HG03565 (cell line): Measurements from ENCODE around the gene DOCK1.

Experiments used
- ATAC-seq: cut with Tn5 transposase; IDR thresholded peaks from one replicate; pipeline ENCODE4 v1.9.1; 2021; ENCODE audit warnings: mild to moderate bottlenecking, moderate library complexity; ENCODE audit not compliant: unreplicated experiment

Gene DOCK1

DNA sequence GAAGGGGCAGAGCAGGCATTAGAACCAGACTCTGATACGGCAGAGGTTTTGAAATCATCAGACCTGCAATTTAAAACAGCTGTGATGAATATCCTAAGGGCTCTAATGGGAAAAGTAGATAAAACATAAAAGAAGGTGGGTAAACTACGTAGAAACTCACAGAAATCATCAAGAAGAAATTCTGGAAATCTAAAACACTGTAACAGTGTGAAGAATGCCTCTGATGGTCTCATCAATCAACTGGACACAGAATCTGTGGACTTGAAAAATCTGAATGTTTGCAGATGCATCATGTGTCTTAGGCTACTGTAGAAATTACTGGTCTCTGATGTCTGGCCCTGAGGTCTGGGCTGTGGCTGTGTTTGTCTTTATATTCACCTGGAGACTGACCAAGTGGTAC, 470.8 kb downstream of the DOCK1 start:
- no peak for ATAC-seq

DNA sequence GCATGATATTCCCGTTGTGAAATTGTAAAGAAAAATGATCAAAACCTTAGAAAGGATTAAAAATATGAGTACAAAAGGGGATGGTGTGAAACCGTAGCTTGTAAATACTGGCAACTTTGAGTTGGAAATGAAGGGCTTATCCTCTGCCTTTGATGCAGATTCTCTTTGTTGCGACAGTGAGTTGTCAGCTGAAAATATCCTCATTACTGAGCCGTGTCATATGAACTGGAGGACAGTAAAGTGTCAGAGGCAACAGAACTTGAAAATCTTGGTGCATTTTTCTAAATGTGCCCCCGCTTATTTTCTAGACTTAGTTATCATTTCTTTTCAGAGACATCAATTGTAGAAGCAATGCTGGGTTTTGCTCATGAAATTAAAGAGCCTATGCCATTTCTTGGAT, 473.4 kb downstream of the DOCK1 start:
- ATAC-seq, result no peak

DNA sequence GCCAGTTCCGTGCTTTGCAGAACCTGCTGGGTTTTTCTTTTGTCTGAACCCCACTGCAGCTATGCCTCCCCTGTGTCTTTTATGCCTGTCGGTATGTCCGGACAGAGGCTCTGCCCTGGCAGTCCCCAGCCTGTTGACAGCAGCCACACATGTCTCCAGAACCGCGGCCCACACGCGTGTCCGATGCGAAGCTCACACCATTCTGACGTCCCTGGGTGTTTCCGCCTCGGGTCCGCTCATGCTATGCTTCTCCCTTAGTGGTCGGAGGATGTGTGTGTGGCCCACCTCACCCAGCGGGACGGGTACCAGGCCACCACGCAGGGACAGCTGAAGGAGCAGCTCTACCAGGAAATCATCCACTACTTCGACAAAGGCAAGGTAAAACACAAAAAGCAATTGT, 479.3 kb downstream of the DOCK1 start:
- ATAC-seq, result no peak

DNA sequence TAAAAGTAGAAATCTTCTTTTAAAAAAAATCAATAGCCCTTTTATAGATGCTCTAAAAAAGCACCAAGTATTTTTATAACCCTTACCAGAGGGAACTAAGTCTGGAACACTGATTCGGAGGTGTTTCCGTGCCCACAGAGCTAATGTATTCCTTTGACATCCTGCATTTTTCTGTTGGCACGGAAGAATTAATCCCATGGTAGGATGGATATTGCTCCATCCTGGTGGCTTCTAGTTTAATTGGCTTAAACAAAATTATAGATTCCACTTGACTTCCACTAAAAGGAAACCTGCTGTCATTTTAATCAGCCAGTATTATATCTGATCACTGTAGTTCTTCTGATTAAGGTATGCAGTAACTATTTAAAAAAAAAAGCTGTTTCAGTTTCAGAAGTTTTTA, 479.8 kb downstream of the DOCK1 start:
- ATAC-seq, result no peak

DNA sequence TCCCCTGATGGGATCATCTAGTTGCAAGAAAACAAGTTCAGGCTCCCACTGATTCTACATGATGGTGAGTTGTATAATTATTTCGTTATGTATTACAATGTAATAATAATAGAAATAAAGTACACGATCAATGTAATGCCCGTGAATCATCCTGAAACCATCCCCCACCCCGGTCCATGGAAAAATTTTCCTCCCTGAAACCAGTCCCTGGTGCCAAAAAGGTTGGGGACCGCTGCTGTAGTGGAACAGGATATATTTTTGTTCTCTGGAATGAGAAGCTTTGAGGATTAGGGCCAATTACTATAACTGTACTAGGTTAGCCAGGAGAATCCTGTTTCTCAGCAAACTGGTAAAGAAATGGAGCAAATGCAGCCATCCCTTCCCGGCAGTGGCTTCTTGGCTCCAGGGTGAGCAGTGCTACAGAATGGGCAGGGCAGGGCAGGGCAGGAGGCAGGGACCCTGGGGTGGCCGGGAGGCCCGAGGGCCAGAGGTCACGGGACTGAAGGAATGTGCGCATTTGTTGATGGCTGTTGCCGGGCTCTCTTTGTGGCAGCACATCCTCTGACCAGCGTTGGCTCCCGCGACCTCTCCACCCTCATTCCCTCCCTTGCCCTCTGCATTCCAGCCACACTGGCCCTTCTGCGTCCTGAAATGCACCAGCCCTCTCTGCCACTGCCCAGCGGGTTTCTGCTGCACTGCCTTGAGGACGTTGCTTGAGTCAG, 481.5 kb downstream of the DOCK1 start:
- ATAC-seq, result no peak

DNA sequence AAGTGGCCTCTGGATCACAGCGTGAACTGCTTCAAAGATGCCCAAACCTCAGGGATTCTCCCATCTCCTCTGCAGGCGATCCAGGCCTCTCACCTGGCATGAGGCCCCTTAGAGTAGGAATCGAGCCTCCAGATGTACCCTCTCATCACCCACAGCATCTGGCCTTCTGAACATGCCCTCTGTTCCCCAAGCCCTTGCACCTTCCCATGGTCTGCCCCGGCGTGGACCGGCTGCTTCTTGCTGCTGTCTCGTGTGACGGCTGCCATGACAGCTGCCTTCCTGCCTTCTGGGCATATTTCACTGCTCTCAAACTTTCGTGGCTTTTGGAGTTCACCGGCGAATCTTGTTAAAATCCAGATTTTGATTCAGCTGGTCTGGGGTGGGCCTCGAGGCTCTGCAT, 486.6 kb downstream of the DOCK1 start:
- ATAC-seq, result no peak

DNA sequence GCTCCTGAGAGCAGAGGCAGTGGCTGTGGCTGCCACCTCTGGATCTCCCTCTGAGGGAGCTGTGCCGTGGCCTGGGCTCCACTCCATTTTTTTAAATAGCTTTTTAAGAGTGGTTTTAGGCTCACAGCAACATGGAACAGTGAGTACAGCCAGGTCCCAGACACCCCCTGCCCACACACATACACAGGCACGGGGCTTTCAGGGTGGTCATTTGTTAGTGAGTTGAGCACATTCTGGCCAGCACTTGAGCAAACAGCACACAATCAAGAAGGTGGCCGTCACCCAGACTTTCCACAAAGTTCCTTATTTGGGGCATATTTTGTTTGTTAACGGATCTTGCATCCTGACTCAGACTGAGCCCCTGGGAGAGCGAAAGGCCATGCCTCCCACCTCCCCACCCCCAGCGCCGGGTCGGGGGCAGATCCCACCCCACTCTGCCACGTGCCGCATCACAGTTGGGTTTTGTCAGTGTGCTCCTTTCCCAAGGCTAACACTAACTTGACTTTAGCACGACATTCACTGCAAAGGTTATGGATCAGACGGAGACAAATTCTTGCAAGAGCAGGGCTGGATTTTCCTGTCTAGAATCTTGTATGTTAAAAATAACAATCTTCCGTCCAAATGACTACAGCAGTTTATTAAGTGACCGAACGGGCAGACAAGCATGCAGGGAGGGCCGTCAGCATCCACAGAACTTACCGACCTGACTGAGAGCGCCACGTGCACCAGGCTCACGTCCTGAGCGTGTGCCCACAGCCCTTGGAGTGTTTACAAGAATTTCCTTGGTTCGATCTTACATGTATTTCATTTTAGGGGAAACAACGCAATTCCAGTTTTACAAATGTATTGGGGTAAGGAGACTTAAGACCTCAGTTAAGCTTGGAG, 487.4 kb downstream of the DOCK1 start:
- no peak for ATAC-seq

DNA sequence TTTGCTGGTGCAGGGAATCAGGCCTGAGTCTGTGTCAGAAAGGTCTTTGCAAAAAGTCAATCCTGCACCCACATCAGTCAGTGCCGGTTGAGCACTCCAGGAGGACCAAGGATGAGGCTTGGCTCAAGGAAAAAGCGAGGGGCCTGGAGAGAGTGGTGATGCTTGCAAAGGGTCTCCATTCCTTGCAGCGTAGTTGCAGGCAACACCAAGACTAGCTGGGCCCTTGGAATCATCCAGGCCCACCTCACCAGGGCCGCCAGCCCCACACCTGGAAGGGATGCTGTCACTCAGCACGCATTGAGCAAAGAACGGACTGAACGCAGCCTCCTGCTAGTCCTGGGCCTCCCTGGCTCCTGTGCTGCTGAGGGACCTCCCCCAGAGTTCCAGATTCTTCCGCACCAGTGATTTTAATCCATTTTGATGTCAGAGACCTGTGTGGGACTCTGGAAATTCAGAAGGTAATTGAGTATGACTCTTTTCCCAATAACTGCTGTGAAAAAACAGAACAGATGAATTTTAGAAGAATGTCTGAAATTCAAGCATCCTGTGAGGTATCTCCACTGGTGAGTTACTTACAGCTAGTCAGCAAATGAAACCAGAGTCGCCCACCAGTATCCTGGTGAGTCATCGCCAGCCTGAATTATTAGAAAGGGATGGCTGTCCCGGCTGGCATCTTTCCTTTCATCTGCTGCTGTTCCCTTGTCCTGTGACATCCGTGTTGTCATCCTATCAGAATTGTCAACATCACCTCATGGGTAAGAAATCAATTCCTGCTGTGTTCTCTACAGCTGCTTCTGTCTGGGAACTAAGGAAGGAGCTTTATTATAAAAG, 493.1 kb downstream of the DOCK1 start:
- ATAC-seq, result no peak

DNA sequence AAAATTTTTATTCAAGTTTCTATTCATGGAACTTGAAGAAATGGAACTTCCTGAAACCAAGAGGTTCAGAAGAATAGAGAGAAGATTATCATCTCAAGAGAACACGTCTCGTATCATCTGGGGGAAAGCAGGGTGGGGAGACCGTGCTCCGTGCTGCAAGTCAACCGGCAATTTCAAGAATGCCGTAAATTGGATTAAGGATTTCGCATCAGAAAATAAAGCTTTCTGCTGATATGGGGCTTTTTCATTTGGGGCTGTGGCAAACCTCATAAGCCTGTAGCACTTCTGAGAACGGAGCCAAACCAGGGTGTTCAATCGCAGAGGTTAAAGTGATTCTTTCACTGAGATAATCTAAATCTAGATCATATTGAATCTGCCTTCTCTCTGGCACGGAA, 493.7 kb downstream of the DOCK1 start:
- ATAC-seq, result no peak

DNA sequence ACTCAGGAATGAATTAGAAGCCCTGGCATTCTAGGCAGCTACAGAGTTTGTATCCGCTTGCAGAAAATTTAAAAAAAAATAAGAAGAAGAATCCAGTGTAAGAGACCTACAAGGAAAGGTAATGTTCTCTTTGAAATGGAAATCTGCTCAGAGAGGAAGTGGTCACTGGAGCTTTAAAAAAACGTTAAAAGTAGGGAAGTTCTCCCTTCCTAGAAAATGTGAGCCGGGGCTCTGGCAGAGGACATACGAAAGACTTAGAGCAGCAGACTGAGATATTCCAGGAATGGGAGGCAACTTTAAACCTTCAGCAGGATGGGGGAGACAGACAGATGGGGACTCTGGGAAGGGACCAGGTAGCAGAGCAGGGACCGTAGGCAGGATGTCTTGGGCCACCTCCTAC, 494.4 kb downstream of the DOCK1 start:
- no peak for ATAC-seq

DNA sequence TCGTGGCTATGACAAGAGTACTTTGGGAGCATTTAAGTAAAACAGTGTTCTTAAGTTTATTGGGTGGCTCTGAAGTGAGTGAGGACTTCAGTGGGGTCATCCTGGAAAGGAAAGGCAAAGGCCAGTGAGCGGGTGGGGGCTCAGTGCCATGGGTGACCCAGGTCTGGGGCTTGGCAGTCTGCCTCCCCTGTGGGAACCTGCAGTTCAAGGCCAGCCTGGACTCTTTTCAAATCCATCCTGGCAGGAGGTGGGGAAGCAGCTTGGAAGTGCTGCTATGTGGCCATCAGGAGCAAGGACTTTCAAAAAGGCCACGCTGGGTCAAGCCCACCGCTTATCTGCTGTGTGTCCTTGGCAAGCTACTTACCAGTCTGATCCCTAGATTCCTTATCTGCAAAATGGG, 495.0 kb downstream of the DOCK1 start:
- no peak for ATAC-seq

DNA sequence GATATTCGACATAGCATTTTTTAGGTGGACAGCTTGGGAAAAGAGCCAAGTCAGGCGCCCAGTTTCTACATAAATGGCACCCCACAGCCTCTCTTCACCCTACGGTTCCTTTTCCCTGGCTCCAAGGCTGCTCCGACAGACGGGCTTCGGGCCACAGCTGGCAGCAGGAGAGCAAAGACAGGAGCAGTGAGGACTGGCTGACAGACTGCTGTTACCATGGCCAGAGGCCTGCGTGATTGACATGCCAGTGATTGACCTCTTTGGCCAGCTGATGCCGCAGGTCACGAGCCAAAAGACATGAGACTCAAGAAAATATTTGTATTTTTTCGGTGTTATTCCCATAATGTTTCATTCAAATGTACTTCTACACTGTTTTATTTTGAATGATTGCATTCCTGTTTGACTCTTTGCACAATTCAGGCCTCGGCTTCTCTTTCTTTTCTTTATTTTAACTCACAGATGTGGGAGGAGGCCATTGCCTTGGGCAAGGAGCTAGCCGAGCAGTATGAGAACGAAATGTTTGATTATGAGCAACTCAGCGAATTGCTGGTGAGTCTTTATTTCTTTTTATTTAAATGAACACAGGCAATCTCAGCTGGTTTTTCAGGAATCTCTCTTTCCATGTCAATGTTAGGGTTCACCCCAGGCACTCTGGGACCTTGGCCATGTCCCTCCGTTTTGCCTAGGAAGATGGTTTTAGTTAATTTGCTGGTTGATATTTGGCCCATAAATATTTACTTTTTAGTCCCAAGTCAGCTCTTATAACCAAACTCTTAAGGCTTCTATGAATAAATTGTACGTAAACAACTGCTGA, 497.6 kb downstream of the DOCK1 start:
- no peak for ATAC-seq

DNA sequence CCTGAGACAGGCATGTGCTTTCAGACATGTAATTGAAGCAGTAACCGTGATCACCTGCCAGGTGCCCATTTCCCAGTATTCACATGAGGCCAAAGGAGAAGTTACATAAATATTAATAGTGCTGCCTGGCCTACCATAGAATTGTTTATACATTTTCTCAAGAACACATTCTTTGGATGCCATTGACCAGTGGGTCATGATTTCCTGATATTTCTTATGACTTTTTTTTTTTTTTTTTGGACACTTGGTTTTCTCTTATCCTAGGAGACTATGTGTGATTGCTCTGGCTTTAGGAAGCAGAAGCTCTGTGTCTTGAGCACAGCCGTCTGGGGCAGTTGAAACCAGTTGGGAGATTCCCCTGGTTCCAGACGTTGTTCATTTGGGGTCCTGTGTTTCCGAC, 500.0 kb downstream of the DOCK1 start:
- no peak for ATAC-seq

DNA sequence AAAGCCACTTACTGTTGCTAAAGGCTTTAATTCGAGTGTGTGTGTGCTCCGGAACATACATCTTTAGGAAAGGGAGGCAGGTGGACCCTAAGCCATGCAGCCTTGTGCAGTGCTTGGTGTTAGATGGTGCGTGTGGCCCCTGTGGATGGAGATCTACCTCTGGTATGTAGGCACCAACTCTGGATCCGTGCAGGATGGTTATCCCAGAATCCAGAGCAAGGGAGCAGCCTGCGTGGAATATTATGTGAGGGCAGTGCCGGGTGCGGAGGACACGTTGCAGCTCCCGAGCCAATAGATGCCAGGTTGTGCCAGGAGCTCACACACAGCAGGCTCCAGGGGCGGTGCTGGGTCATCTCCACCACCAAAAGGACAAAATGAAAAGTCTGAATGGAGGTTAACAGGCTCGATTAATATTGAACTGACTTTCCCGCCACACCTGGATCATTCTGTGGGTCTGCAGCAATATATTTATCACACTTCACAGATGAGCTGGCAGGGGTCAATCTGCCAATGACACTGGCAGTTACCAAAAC, 500.9 kb downstream of the DOCK1 start:
- ATAC-seq, result no peak

DNA sequence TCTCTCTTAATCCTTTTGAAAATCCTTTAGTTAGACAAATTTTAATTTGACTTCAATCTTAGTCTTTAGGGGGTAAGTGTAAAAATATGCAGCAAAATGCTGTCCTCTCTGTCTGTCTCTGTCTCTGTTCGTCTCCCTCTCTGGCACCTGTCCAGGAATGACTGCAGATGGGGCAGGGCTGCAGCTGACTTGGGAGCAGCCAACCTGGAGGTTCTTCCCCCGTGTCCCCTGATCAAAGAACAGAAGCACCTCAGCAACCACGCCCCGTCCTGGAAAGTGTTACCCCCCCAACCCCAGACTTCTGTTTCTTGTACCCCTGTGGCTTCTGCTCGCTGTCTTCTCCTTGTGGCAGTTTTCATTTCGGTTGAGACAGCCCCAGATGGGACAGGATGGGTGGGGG, 502.3 kb downstream of the DOCK1 start:
- no peak for ATAC-seq

DNA sequence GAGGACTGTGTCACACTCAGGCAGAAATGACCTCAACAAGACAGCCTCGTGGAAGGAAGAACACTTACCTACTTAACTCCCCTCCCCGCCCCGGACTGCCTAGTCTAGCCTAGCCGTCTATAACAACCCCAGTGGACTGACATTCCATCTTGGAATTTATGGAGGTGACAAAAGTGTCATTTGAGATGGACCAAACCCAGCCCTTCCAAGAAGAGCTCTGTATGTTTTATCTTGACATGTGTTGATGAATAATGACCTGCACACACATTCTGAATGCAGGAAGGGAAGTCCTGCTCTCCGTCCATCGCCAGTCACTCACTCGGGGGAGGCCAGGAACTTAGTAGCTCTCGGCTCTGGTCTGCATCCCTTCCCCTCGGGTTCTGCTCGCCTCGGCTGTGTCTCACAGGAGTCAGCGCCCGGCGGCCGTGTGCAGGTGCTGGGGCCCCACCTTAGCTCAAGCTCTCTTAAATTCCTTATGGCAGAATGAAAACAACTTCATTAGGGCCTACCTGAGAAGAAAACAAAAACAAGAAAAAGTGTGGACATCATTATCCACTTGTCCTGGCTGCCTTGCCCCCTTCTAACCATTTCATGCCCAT, 503.0 kb downstream of the DOCK1 start:
- no peak for ATAC-seq

DNA sequence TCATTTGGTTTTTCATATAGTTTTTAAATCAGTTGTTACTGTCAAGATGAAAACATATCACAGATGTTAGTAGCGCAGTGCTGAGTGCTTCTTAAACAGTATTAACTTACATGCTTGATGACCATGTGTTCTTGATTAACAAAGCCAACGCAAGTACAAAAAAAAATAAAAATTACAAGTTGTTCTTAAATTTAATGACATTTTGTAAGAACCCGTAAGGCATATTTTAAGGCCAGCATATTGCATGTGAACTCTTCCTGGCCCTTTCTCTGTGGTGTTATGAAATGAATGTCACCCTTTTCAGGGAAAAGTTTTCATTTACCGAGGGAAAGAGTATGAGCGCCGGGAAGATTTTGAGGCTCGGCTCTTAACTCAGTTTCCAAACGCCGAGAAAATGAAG, 503.5 kb downstream of the DOCK1 start:
- no peak for ATAC-seq

DNA sequence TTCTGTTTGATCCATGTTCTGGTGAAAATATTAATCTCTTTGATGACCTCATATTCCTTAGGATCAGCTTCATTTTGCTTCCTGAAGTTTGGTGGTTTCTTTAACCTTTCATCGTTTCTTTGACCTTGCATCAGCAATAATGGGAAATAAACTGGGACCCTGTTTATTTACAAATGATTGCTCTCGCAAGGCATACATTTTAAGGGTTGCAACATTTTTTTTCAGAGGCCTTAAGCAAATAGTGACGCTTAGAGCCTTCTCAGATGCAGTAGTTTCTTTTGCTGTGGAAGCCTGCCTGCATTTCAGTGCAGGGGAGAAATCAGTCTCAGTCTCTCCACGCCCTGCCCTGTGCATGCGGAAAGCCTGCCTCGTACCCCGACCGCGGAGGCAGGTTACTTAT, 504.8 kb downstream of the DOCK1 start:
- ATAC-seq, result no peak

DNA sequence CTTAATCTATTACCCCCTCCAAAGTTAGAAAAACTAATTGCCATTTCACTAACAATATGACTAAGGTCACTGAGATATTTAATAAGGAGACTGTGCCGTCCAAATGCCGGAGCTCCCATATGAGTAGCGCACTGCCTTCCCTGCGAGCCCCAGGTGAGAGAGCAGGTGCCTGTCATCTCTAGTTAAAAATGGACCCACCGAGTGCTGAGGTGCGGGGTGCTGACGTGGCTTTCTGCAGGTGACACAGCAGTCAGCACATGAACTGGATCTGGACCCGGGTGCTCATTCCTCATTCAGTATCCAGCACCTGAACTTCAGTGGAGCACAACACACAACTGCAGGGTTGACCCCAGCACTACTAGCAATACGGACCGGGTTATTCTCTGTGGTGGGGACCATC, 505.8 kb downstream of the DOCK1 start:
- no peak for ATAC-seq

DNA sequence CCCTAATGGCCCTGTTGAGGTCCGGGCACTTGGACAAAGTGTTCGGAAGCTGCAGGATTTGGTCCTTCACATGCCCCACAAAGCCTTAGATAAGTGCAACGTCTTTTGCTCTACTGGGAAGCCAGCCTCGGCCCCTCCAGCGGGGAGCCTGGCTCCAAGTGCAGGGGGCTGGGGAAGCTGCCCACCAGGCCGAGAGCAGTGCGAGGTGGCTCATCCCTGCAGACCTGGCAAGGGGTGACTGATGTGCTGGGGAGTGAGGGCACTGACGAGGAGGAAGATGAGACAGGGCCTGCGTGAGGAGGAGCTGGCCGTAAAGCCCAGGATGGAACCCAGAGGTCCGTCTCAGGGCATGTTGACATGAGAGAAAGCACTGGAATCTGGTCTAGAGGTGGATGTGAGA, 508.1 kb downstream of the DOCK1 start:
- ATAC-seq, result no peak
